Keratinocyte (primary cell): Measurements from ENCODE around the gene DPP10.

Experiments used
- CTCF ChIP-seq, 3 experiments: IDR thresholded peaks in 1 of 3; conservative IDR thresholded peaks in 1 of 3; optimal IDR thresholded peaks in 1 of 3; 2 replicates in 2 of 3; 3 replicates in 1 of 3; pipeline versions ENCODE3 to v1.5.1; 2011; ENCODE audit warnings: low read length in 3 of 3, mild to moderate bottlenecking in 3 of 3, moderate library complexity in 2 of 3, control low read depth in 1 of 3, inconsistent platforms in 1 of 3; ENCODE audit not compliant: insufficient read depth in 2 of 3; ENCODE audit errors: extremely low read depth in 1 of 3
- EZH2 ChIP-seq: IDR thresholded peaks from one replicate; pipeline ENCODE4 v1.6.1; 2012; ENCODE audit warnings: inconsistent platforms, mild to moderate bottlenecking, low read length, moderate library complexity

- no peak for TF ChIP-seq CTCF (optimal IDR thresholded peaks at IDR 0.05 in 1 of 3, IDR thresholded peaks at IDR 0.05 in 1 of 3, conservative IDR thresholded peaks at IDR 0.05 in 1 of 3; ENCODE audit: extremely low read depth in 1 of 3, insufficient read depth in 2 of 3, low read length in 3 of 3)
- TF ChIP-seq EZH2, result no peak
Observed at GRCh38 chr2:115584507-115584906, 1142.1 kb downstream of the DPP10 start.
